HCT116 (cell line): ENCODE measurements around the gene GFRA3. TPM values are rescaled to one million over a fixed set of nuclear protein-coding genes. Genes with fewer than 3 reads are reported as not detected.

Experiments used
- ATAC-seq: fragments of 200-7000 bp; cut with Tn5 transposase; 2 replicates; pipeline ENCODE4 v1.9.1; 2020; ENCODE audit warnings: mild to moderate bottlenecking, moderate library complexity
- BruUV-seq: library from RNA; stranded (reverse); fragments of 400-500 nt; replicated peaks from 2 replicates; lab custom pipeline; 2021; lab: Mats Ljungman, UMichigan
- CTCF ChIA-PET: fragments of 300-600 bp; sonication (Branson Sonifier 250); formaldehyde crosslinking; loops from one replicate; lab custom pipeline; 2021; ENCODE audit warnings: antibody characterized with exemption; lab: Charles Lee
- POLR2A ChIA-PET: fragments of 300-600, 350-600 bp; sonication (Branson Sonifier 250); formaldehyde crosslinking; loops from one replicate; lab custom pipeline; 2021; ENCODE audit warnings: antibody characterized with exemption; lab: Charles Lee
- RAD21 ChIA-PET, 2 experiments: fragments of 300-600 bp; sonication (Branson Sonifier 250); formaldehyde crosslinking; loops; one replicate each; lab custom pipeline; 2023; ENCODE audit warnings: low total read pairs in 2 of 2; ENCODE audit not compliant: uncharacterized antibody in 2 of 2, unreplicated experiment in 2 of 2, low non-redundant PET in 1 of 2; lab: Charles Lee
- DNase-seq: peaks from one replicate; pipeline ENCODE4 v3.0.0-alpha.2; 2010; ENCODE audit warnings: low read depth, low spot score
- H2AFZ ChIP-seq: fragments of 200-600 bp; shearing (Covaris generic), sonication (generic); 2 replicates; pipeline ENCODE4 v1.6.1; 2017; ENCODE audit warnings: low read depth, mixed run types, mixed read lengths, antibody characterized with exemption, low read length; ENCODE audit not compliant: poor library complexity, severe bottlenecking
- H3K27ac ChIP-seq: 2 replicates; pipeline ENCODE4 v1.5.1; 2012; ENCODE audit warnings: low read depth, low read length
- H3K27me3 ChIP-seq: fragments of 200-600 bp; sonication (generic); 2 replicates; pipeline ENCODE4 v1.6.1; 2016; ENCODE audit warnings: mixed run types, low read length, mixed read lengths; ENCODE audit not compliant: insufficient read depth
- H3K36me3 ChIP-seq, 2 experiments: fragments of 200-500 bp in 1 of 2; fragments of 200-600 bp in 1 of 2; sonication (Bioruptor generic) in 1 of 2; sonication (generic) in 1 of 2; 2 replicates each; pipeline versions ENCODE4 v1.5.1 to v1.6.1; 2014 to 2016; ENCODE audit warnings: low read length in 2 of 2, inconsistent platforms in 1 of 2, mixed read lengths in 1 of 2, mixed run types in 1 of 2; ENCODE audit not compliant: insufficient read depth in 2 of 2, control insufficient read depth in 1 of 2
- H3K4me1 ChIP-seq, 2 experiments: fragments of 200-600 bp in 1 of 2; sonication (generic) in 1 of 2; 2 replicates each; pipeline versions ENCODE4 v1.5.1 to v1.6.1; 2012 to 2017; ENCODE audit warnings: low read length in 2 of 2, inconsistent platforms in 1 of 2, mild to moderate bottlenecking in 1 of 2, mixed read lengths in 1 of 2, mixed run types in 1 of 2, moderate library complexity in 1 of 2; ENCODE audit not compliant: insufficient read depth in 2 of 2, control insufficient read depth in 1 of 2
- H3K4me2 ChIP-seq: fragments of 200-600 bp; sonication (generic); 2 replicates; pipeline ENCODE4 v1.6.1; 2017; ENCODE audit warnings: mixed run types, low read length, mixed read lengths
- H3K4me3 ChIP-seq, 2 experiments: fragments of 200-600 bp in 1 of 2; sonication (generic) in 1 of 2; replicated peaks in 1 of 2; 2 replicates each; pipeline ENCODE4 v1.5.1; 2011 to 2016; ENCODE audit warnings: low read length in 2 of 2, control low read depth in 1 of 2, low read depth in 1 of 2, mild to moderate bottlenecking in 1 of 2, mixed read lengths in 1 of 2, mixed run types in 1 of 2
- H3K79me2 ChIP-seq: fragments of 200-600 bp; sonication (generic); 2 replicates; pipeline ENCODE4 v1.6.1; 2017; ENCODE audit warnings: mild to moderate bottlenecking, mixed run types, low read length, moderate library complexity, mixed read lengths; ENCODE audit not compliant: insufficient read depth
- H3K9ac ChIP-seq: fragments of 200-600 bp; sonication (generic); 2 replicates; pipeline ENCODE4 v1.6.1; 2016; ENCODE audit warnings: low read length, mixed read lengths
- H3K9me2 ChIP-seq: fragments of 200-600 bp; sonication (generic), shearing (Covaris generic); 2 replicates; pipeline ENCODE4 v1.6.1; 2017; ENCODE audit warnings: mixed run types, mild to moderate bottlenecking, moderate library complexity; ENCODE audit not compliant: insufficient read depth
- H3K9me3 ChIP-seq, 2 experiments: fragments of 200-500 bp in 1 of 2; fragments of 200-600 bp in 1 of 2; sonication (Bioruptor generic) in 1 of 2; sonication (generic) in 1 of 2; 2 replicates each; pipeline ENCODE4 v1.6.1; 2014 to 2017; ENCODE audit warnings: low read length in 2 of 2, mixed read lengths in 2 of 2, inconsistent platforms in 1 of 2, low read depth in 1 of 2, mild to moderate bottlenecking in 1 of 2, mixed run types in 1 of 2, moderate library complexity in 1 of 2; ENCODE audit not compliant: control insufficient read depth in 1 of 2, insufficient read depth in 1 of 2
- H4K20me1 ChIP-seq: fragments of 200-600 bp; sonication (generic), shearing (Covaris generic); 2 replicates; pipeline ENCODE4 v1.6.1; 2017; ENCODE audit warnings: mixed run types, mild to moderate bottlenecking, moderate library complexity; ENCODE audit not compliant: insufficient read depth
- CEBPB ChIP-seq: IDR thresholded peaks from 2 replicates; pipeline ENCODE4 v1.6.1; 2012; ENCODE audit warnings: low read depth
- EGR1 ChIP-seq: IDR thresholded peaks from 2 replicates; pipeline ENCODE4 v1.6.1; 2012; ENCODE audit warnings: low read depth
- ELF1 ChIP-seq: IDR thresholded peaks from 2 replicates; pipeline ENCODE4 v1.6.1; 2012; ENCODE audit warnings: low read depth, borderline replicate concordance
- FOSL1 ChIP-seq: IDR thresholded peaks from 2 replicates; pipeline ENCODE4 v1.6.1; 2012; ENCODE audit warnings: low read depth
- JUND ChIP-seq: IDR thresholded peaks from 2 replicates; pipeline ENCODE4 v1.6.1; 2012
- MAX ChIP-seq: IDR thresholded peaks from 2 replicates; pipeline ENCODE4 v1.6.1; 2012
- POLR2AphosphoS5 ChIP-seq: IDR thresholded peaks from 2 replicates; pipeline ENCODE4 v1.6.1; 2011; ENCODE audit warnings: mild to moderate bottlenecking, low read depth, low read length, moderate library complexity
- SIN3A ChIP-seq: IDR thresholded peaks from 2 replicates; pipeline ENCODE4 v1.6.1; 2012; ENCODE audit warnings: low read depth
- TCF7L2 ChIP-seq: IDR thresholded peaks from 2 replicates; pipeline ENCODE4 v1.7.0; 2011; ENCODE audit warnings: borderline replicate concordance, inconsistent platforms; ENCODE audit not compliant: insufficient read depth, insufficient read length; ENCODE audit errors: extremely low read depth
- YY1 ChIP-seq: IDR thresholded peaks from 2 replicates; pipeline ENCODE4 v1.6.1; 2011; ENCODE audit warnings: low read length, low read depth, moderate library complexity, mild to moderate bottlenecking; ENCODE audit not compliant: insufficient replicate concordance; ENCODE audit errors: extremely low read depth
- ZBTB33 ChIP-seq: IDR thresholded peaks from 2 replicates; pipeline ENCODE4 v1.6.1; 2011; ENCODE audit warnings: mild to moderate bottlenecking, low read length, moderate library complexity; ENCODE audit not compliant: insufficient replicate concordance; ENCODE audit errors: extremely low read depth
- ZFX ChIP-seq: fragments of 450-650 bp; IDR thresholded peaks from 2 replicates; pipeline ENCODE4 v1.6.1; 2017
- ZNF274 ChIP-seq: fragments of 200-500 bp; sonication (Bioruptor generic); IDR thresholded peaks from 2 replicates; pipeline ENCODE4 v1.6.1; 2014; ENCODE audit warnings: mild to moderate bottlenecking, low read depth, low read length, inconsistent platforms
- intact Hi-C: fragments of 100-400 bp; cut with micrococcal nuclease; formaldehyde crosslinking; loops from 2 replicates; pipeline ENCODE4 v1.10.0; 2022
- total RNA-seq: library from RNA; stranded (reverse); gene quantifications from one replicate; pipeline ENCODE4 v1.2.1, GENCODE V29; 2021; ENCODE audit not compliant: unreplicated experiment

Gene GFRA3
- total RNA-seq, 1 experiment from 2014 or later, result not detected

- ATAC-seq, result no peak
Measured at GRCh38 chr5:138289296-138289695, 14.9 kb upstream of the GFRA3 start.

GRCh38 chr5:138287246-138287645 is 12.8 kb upstream of the GFRA3 start:
- peaks cover 0 to 3% of the 10 kb centered on the region in 2 experiments; a peak in 1 of 4 replicates for H3K4me1 ChIP-seq
- H3K79me2 ChIP-seq, result no peaks in the 10 kb centered on the region
- no peak overlapping the region for H3K27ac ChIP-seq
- no peaks in the 10 kb centered on the region for H4K20me1 ChIP-seq
- ATAC-seq (no peak), DNase-seq (no peak)
- ChIA-PET CTCF (no interaction called here), RAD21 (no interaction called here), POLR2A (no interaction called here)
- no peaks in the 10 kb centered on the region for H3K9me3 ChIP-seq
- no peak overlapping the region for H2AFZ ChIP-seq
- H3K27me3 ChIP-seq, result no peaks in the 10 kb centered on the region
- intact Hi-C loops, result no loop called here
- TF ChIP-seq ZFX, result no peak
- no peak for TF ChIP-seq JUND
- TF ChIP-seq ZNF274, result no peak
- no peak for TF ChIP-seq ELF1
- no peak for TF ChIP-seq CEBPB
- no peak for TF ChIP-seq ZBTB33
- no peak for TF ChIP-seq TCF7L2
- TF ChIP-seq FOSL1, result no peak
- TF ChIP-seq EGR1, result no peak
- no peak for TF ChIP-seq SIN3A
- no peak for TF ChIP-seq POLR2AphosphoS5
- no peak for TF ChIP-seq YY1
- TF ChIP-seq MAX, result no peak
- no peak overlapping the region for H3K4me2 ChIP-seq
- H3K9me2 ChIP-seq, result no peaks in the 10 kb centered on the region
- H3K9ac ChIP-seq, result no peak overlapping the region
- BruUV-seq, result no TSS peak
- H3K36me3 ChIP-seq, result 0 out of 4 replicates have a peak, but pooled peaks cover 0 to 5% of the 10 kb centered on the region in 2 experiments
- H3K4me3 ChIP-seq, result no peak overlapping the region

More at GRCh38 chr5:138289296-138289695, 14.9 kb upstream of the GFRA3 start:
- H3K9ac ChIP-seq, result no peak overlapping the region
- H3K27ac ChIP-seq, result no peak overlapping the region
- DNase-seq, result no peak
- intact Hi-C loops, result no loop called here
- TF ChIP-seq POLR2AphosphoS5 (no peak), FOSL1 (no peak)
- H4K20me1 ChIP-seq, result no peaks in the 10 kb centered on the region
- ChIA-PET POLR2A (interaction anchor here (1.0 kb wide), 1 partner anchor 49 kb away, joined by 4 read pairs; the partner anchor contains the start of gene FAM53C), CTCF (no interaction called here), RAD21 (no interaction called here)
- H3K27me3 ChIP-seq, result no peaks in the 10 kb centered on the region
- no peaks in the 10 kb centered on the region for H3K4me1 ChIP-seq
- H3K4me3 ChIP-seq, result no peak overlapping the region
- H3K36me3 ChIP-seq, result 0 out of 4 replicates have a peak, but pooled peaks cover 0 to 5% of the 10 kb centered on the region in 2 experiments
- BruUV-seq, result no TSS peak
- no peak overlapping the region for H2AFZ ChIP-seq
- H3K9me3 ChIP-seq, result no peaks in the 10 kb centered on the region
- no peaks in the 10 kb centered on the region for H3K79me2 ChIP-seq
- no peak overlapping the region for H3K4me2 ChIP-seq
- H3K9me2 ChIP-seq, result no peaks in the 10 kb centered on the region
